Measurements from ENCODE around the gene ABI3BP. TPM values are rescaled to one million over a fixed set of nuclear protein-coding genes. Genes with fewer than 3 reads are reported as not detected.

Gene ABI3BP
- total RNA-seq, 1 experiment from 2014 or later: 23.4 TPM

DNA sequence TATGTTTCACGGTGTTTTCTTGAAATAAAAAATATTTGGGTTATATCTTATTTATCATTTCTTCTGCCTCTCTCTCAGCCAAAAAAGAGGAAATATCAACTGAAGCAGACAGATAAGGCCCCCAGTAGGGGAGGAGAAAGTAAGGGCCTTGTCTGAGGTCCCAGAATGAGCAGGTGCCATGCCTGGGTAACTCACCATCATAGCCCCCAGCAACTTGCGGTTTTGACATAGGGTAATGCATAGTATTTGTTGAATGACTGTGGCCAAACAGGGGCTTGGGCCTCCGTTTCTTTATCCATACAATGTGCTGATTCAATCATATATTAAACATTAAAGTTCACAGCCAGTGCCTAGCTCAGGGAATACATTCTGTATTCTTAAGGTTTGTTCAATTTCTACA, 119.6 kb downstream of the ABI3BP start:
- no TSS peak for BruUV-seq (replicated peaks)
- CTCF ChIA-PET: no interaction called here

DNA sequence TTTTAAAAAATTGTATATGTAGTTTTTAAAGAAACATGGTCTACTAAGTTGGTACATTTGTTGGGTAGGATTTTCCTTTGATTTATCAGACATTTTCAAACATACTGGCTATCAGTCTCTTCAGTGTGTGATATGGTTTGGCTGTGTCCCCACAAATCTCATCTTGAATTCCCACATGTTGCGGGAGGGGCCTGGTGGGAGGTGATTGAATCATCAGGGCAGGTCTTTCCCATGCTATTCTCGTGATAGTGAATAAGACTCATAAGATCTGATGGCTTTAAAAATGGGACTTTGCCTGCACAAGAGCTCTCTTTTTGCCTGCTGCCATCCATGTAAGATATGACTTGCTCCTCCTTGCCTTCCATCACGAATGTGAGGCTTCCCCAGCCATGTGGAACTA, 121.9 kb downstream of the ABI3BP start:
- Histone ChIP-seq H3K9me3 (ENCODE audit: low read length) (no peaks in the 10 kb centered on the region), H3K27me3 (ENCODE audit: low read length) (no peaks in the 10 kb centered on the region), H3K27ac (ENCODE audit: low read length) (no peak overlapping the region), H3K9ac (ENCODE audit: low read length) (no peak overlapping the region), H4K20me1 (ENCODE audit: low read length) (no peaks in the 10 kb centered on the region), H3K4me2 (ENCODE audit: low read length) (no peak overlapping the region), H2AFZ (ENCODE audit: low read length) (no peak overlapping the region), H3F3A (ENCODE audit: low read length, unreplicated experiment) (peaks cover 4% of the 10 kb centered on the region), H3K36me3 (ENCODE audit: low read depth, low read length) (no peaks in the 10 kb centered on the region), H3K4me1 (ENCODE audit: insufficient read depth, low read length) (peaks cover 18% of the 10 kb centered on the region), H3K9me2 (replicated peaks; ENCODE audit: low read length) (no peaks in the 10 kb centered on the region), H3K79me2 (ENCODE audit: low read length) (no peaks in the 10 kb centered on the region), H3K4me3 (ENCODE audit: low read length) (no peak overlapping the region)
- no peak for DNase-seq
- ChIA-PET CTCF (no interaction called here), POLR2A (ENCODE audit: unreplicated experiment) (no interaction called here)
- ATAC-seq: no peak
- intact Hi-C loops (cut with micrococcal nuclease): loop anchor here (10.0 kb wide), 1 partner anchor 57 kb away; no protein-coding TSS in a partner anchor
- TF ChIP-seq EZH2 (IDR thresholded peaks at IDR 0.05; ENCODE audit: low read length, unreplicated experiment) (no peak), EZH2phosphoT487 (IDR thresholded peaks at IDR 0.05; ENCODE audit: borderline replicate concordance, low read length) (no peak)
- TF ChIP-seq, protein P1, sequence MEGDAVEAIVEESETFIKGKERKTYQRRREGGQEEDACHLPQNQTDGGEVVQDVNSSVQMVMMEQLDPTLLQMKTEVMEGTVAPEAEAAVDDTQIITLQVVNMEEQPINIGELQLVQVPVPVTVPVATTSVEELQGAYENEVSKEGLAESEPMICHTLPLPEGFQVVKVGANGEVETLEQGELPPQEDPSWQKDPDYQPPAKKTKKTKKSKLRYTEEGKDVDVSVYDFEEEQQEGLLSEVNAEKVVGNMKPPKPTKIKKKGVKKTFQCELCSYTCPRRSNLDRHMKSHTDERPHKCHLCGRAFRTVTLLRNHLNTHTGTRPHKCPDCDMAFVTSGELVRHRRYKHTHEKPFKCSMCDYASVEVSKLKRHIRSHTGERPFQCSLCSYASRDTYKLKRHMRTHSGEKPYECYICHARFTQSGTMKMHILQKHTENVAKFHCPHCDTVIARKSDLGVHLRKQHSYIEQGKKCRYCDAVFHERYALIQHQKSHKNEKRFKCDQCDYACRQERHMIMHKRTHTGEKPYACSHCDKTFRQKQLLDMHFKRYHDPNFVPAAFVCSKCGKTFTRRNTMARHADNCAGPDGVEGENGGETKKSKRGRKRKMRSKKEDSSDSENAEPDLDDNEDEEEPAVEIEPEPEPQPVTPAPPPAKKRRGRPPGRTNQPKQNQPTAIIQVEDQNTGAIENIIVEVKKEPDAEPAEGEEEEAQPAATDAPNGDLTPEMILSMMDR (conservative IDR thresholded peaks at IDR 0.05; ENCODE audit: low read depth, low read length): no peak
- BruUV-seq (replicated peaks): no TSS peak

More for the DNA sequence above, 119.6 kb downstream of the ABI3BP start:
- Histone ChIP-seq H3K4me3 (ENCODE audit: low read length) (no peak overlapping the region), H3K4me2 (ENCODE audit: low read length) (no peak overlapping the region), H3K36me3 (ENCODE audit: low read depth, low read length) (no peaks in the 10 kb centered on the region), H3K79me2 (ENCODE audit: low read length) (no peaks in the 10 kb centered on the region), H3K9me2 (replicated peaks; ENCODE audit: low read length) (no peaks in the 10 kb centered on the region), H2AFZ (ENCODE audit: low read length) (no peak overlapping the region), H3F3A (ENCODE audit: low read length, unreplicated experiment) (peaks cover 4% of the 10 kb centered on the region), H3K9ac (ENCODE audit: low read length) (no peak overlapping the region), H4K20me1 (ENCODE audit: low read length) (no peaks in the 10 kb centered on the region), H3K4me1 (ENCODE audit: insufficient read depth, low read length) (peaks cover 19% of the 10 kb centered on the region), H3K27me3 (ENCODE audit: low read length) (no peaks in the 10 kb centered on the region), H3K27ac (ENCODE audit: low read length) (no peak overlapping the region), H3K9me3 (ENCODE audit: low read length) (no peaks in the 10 kb centered on the region)
- ATAC-seq: no peak
- POLR2A ChIA-PET (ENCODE audit: unreplicated experiment): no interaction called here
- TF ChIP-seq EZH2phosphoT487 (IDR thresholded peaks at IDR 0.05; ENCODE audit: borderline replicate concordance, low read length) (no peak), EZH2 (IDR thresholded peaks at IDR 0.05; ENCODE audit: low read length, unreplicated experiment) (no peak)
- TF ChIP-seq, protein P1 (conservative IDR thresholded peaks at IDR 0.05; ENCODE audit: low read depth, low read length): no peak
- intact Hi-C loops (cut with micrococcal nuclease): loop anchor here (10.0 kb wide), 1 partner anchor 59 kb away; no protein-coding TSS in a partner anchor
- DNase-seq: no peak

DNA sequence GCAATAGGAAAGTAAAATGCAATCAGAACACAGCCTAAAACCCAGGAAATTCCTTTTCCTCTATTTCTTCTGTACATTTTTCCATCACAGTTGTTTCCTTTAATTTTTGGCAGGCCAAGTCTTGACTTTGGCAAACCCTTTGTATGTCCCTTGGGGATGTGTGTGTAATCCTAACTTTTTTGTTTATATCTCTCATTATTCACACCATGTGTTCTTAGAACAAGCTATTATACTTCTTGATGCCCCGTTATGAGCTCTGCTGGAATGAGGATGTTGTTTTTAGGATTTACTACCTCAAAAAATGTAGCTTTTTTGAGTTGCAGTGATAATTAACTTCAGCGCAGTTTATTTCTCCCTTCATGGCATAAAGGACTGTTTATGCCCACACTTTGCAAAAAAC, 123.4 kb downstream of the ABI3BP start:
- Histone ChIP-seq H3K36me3 (ENCODE audit: low read depth, low read length) (no peaks in the 10 kb centered on the region), H3K79me2 (ENCODE audit: low read length) (no peaks in the 10 kb centered on the region), H3K9me2 (replicated peaks; ENCODE audit: low read length) (no peaks in the 10 kb centered on the region), H3K9me3 (ENCODE audit: low read length) (no peaks in the 10 kb centered on the region), H4K20me1 (ENCODE audit: low read length) (no peaks in the 10 kb centered on the region), H3K9ac (ENCODE audit: low read length) (no peak overlapping the region), H3K4me3 (ENCODE audit: low read length) (no peak overlapping the region), H3K4me1 (ENCODE audit: insufficient read depth, low read length) (peaks cover 16% of the 10 kb centered on the region), H3K27ac (ENCODE audit: low read length) (no peak overlapping the region), H3K4me2 (ENCODE audit: low read length) (no peak overlapping the region), H2AFZ (ENCODE audit: low read length) (no peak overlapping the region), H3K27me3 (ENCODE audit: low read length) (no peaks in the 10 kb centered on the region), H3F3A (ENCODE audit: low read length, unreplicated experiment) (no peaks in the 10 kb centered on the region)
- no peak for TF ChIP-seq EZH2 (IDR thresholded peaks at IDR 0.05; ENCODE audit: low read length, unreplicated experiment)
- TF ChIP-seq, protein P1 (conservative IDR thresholded peaks at IDR 0.05; ENCODE audit: low read depth, low read length): no peak
- no peak for TF ChIP-seq EZH2phosphoT487 (IDR thresholded peaks at IDR 0.05; ENCODE audit: borderline replicate concordance, low read length)
- intact Hi-C loops (cut with micrococcal nuclease): loop anchor here (10.0 kb wide), 1 partner anchor 55 kb away; no protein-coding TSS in a partner anchor
- ATAC-seq (no peak), DNase-seq (no peak)
- BruUV-seq (replicated peaks): no TSS peak
- CTCF ChIA-PET: no interaction called here
- POLR2A ChIA-PET (ENCODE audit: unreplicated experiment): no interaction called here
